Esophagus (tissue), 2 donors: Measurements from ENCODE around the gene ZIC4. TPM values are rescaled to one million over a fixed set of nuclear protein-coding genes. Genes with fewer than 3 reads are reported as not detected.

Experiments
- H3K27ac ChIP-seq, 2 donors: one replicate each; pipeline ENCODE4 v1.5.1; 2013; ENCODE audit warnings: low read depth in 2 of 2, mild to moderate bottlenecking in 2 of 2, inconsistent platforms in 1 of 2, low read length in 1 of 2, moderate library complexity in 1 of 2
- H3K27me3 ChIP-seq, 2 donors: one replicate each; pipeline ENCODE4 v1.6.1; 2013; ENCODE audit warnings: low read length in 2 of 2, control low read depth in 1 of 2, mild to moderate bottlenecking in 1 of 2; ENCODE audit not compliant: insufficient read depth in 2 of 2, control insufficient read depth in 1 of 2
- H3K36me3 ChIP-seq, 2 donors: one replicate each; pipeline ENCODE4 v1.6.1; 2013; ENCODE audit warnings: low read length in 1 of 2; ENCODE audit not compliant: control insufficient read depth in 2 of 2, insufficient read depth in 2 of 2
- H3K4me1 ChIP-seq, 2 donors: one replicate each; pipeline ENCODE4 v1.6.1; 2013; ENCODE audit warnings: low read length in 1 of 2; ENCODE audit not compliant: control insufficient read depth in 2 of 2, insufficient read depth in 2 of 2
- H3K4me3 ChIP-seq, 2 donors: one replicate each; pipeline ENCODE4 v1.5.1; 2013; ENCODE audit warnings: low read length in 2 of 2, mild to moderate bottlenecking in 2 of 2, low read depth in 1 of 2, moderate library complexity in 1 of 2
- H3K9me3 ChIP-seq, 2 donors: one replicate each; pipeline ENCODE4 v1.6.1; 2013; ENCODE audit warnings: mild to moderate bottlenecking in 2 of 2, low read depth in 1 of 2, low read length in 1 of 2, moderate library complexity in 1 of 2; ENCODE audit not compliant: control insufficient read depth in 2 of 2, insufficient read depth in 1 of 2
- WGBS, 2 donors: extraction: QIAGEN DNeasy Blood & Tissue Kit; methylation state at CpG; one replicate each; pipeline ENCODE4 v1.1.7; 2013; 5-methylcytosine and 5-hydroxymethylcytosine counted together
- polyA plus RNA-seq, 2 donors: library from polyadenylated mRNA; stranded (reverse); fragments of 200-250 nt; gene quantifications; one replicate each; pipeline ENCODE4 v1.2.3, GENCODE V29; 2013
- donor health status: healthy with polysubstance abuse.
- donor health status: Bipolar disorder and iron deficiency.

ZIC4 gene
- polyA plus RNA-seq: not detected

- H3K4me3 ChIP-seq: peak within 1 kb of the TSS in 1 of 2 donors; percentile 11
- peaks cover 11 to 12% of the 10 kb centered on the region in 2 donors for H3K4me1 ChIP-seq
- peaks cover 8 to 36% of the 10 kb centered on the region in 2 donors for H3K9me3 ChIP-seq
- no peaks in the 10 kb centered on the region for H3K36me3 ChIP-seq
- H3K27me3 ChIP-seq: peaks cover 5 to 71% of the 10 kb centered on the region in 2 donors
- no peak within 1 kb of the TSS for H3K27ac ChIP-seq
- 10 to 11% methylated on average over 25 of the region's 25 CpGs for WGBS, 2 donors
Observed at GRCh38 chr3:147406028-147406931, at the start of gene ZIC4. Gene ZIC4, minus strand, starts transcription at chr3:147406543. Its CDS starts 3,746 bp downstream, at chr3:147402797.

GRCh38 chr3:147449669-147450068 lies 43.3 kb upstream of the ZIC4 start:
- Histone ChIP-seq H3K27ac (no peak overlapping the region), H3K4me3 (no peak overlapping the region), H3K4me1 (no peaks in the 10 kb centered on the region), H3K27me3 (no peaks in the 10 kb centered on the region), H3K36me3 (no peaks in the 10 kb centered on the region), H3K9me3 (no peaks in the 10 kb centered on the region)
- WGBS, 2 donors: 20 to 25% methylated on average over 3 of the region's 3 CpGs

GRCh38 chr3:147447224-147447623 lies 40.9 kb upstream of the ZIC4 start:
- Histone ChIP-seq H3K9me3 (no peaks in the 10 kb centered on the region), H3K27ac (no peak overlapping the region), H3K4me3 (no peak overlapping the region), H3K27me3 (no peaks in the 10 kb centered on the region), H3K4me1 (no peaks in the 10 kb centered on the region), H3K36me3 (no peaks in the 10 kb centered on the region)

GRCh38 chr3:147431751-147432150 lies 25.4 kb upstream of the ZIC4 start:
- Histone ChIP-seq H3K9me3 (no peaks in the 10 kb centered on the region), H3K36me3 (no peaks in the 10 kb centered on the region), H3K27me3 (no peaks in the 10 kb centered on the region), H3K27ac (no peak overlapping the region), H3K4me1 (no peaks in the 10 kb centered on the region), H3K4me3 (no peak overlapping the region)
- 73 to 78% methylated on average over 3 of the region's 3 CpGs for WGBS, 2 donors

GRCh38 chr3:147428754-147429153 lies 22.4 kb upstream of the ZIC4 start:
- WGBS, 2 donors: 93 to 95% methylated on average over 2 of the region's 2 CpGs
- H3K27ac ChIP-seq: no peak overlapping the region
- no peaks in the 10 kb centered on the region for H3K4me1 ChIP-seq
- H3K9me3 ChIP-seq: no peaks in the 10 kb centered on the region
- H3K4me3 ChIP-seq: no peak overlapping the region
- H3K27me3 ChIP-seq: peaks cover 4 to 9% of the 10 kb centered on the region in 2 donors
- H3K36me3 ChIP-seq: no peaks in the 10 kb centered on the region

GRCh38 chr3:147428326-147428725 lies 22.0 kb upstream of the ZIC4 start:
- Histone ChIP-seq H3K36me3 (no peaks in the 10 kb centered on the region), H3K27me3 (peaks cover 5 to 13% of the 10 kb centered on the region in 2 donors), H3K4me3 (no peak overlapping the region), H3K27ac (no peak overlapping the region), H3K9me3 (peaks cover 0 to under 1% of the 10 kb centered on the region in 2 donors), H3K4me1 (peaks cover 0 to 3% of the 10 kb centered on the region in 2 donors)
- WGBS, 2 donors: 74 to 87% methylated on average over 1 of the region's 1 CpG

- Histone ChIP-seq H3K27ac (no peak overlapping the region), H3K9me3 (peaks cover 3 to 4% of the 10 kb centered on the region in 2 donors), H3K27me3 (peaks cover 10 to 19% of the 10 kb centered on the region in 2 donors), H3K4me1 (peaks cover 0 to 3% of the 10 kb centered on the region in 2 donors), H3K36me3 (no peaks in the 10 kb centered on the region), H3K4me3 (no peak overlapping the region)
- 64 to 71% methylated on average over 3 of the region's 3 CpGs for WGBS, 2 donors
Observed at GRCh38 chr3:147427746-147428145, 21.4 kb upstream of the ZIC4 start.

- peaks cover 3 to 7% of the 10 kb centered on the region in 2 donors for H3K9me3 ChIP-seq
- peaks cover 11 to 25% of the 10 kb centered on the region in 2 donors for H3K27me3 ChIP-seq
- H3K36me3 ChIP-seq: no peaks in the 10 kb centered on the region
- 87 to 90% methylated on average over 2 of the region's 2 CpGs for WGBS, 2 donors
- peaks cover 0 to 3% of the 10 kb centered on the region in 2 donors for H3K4me1 ChIP-seq
- no peak overlapping the region for H3K4me3 ChIP-seq
- no peak overlapping the region for H3K27ac ChIP-seq
Observed at GRCh38 chr3:147426931-147427330, 20.6 kb upstream of the ZIC4 start.

GRCh38 chr3:147425388-147425850 lies 19.1 kb upstream of the ZIC4 start:
- Histone ChIP-seq H3K27me3 (peaks cover 11 to 40% of the 10 kb centered on the region in 2 donors), H3K4me1 (peaks cover 2 to 3% of the 10 kb centered on the region in 2 donors), H3K9me3 (peaks cover 3 to 20% of the 10 kb centered on the region in 2 donors), H3K4me3 (no peak overlapping the region), H3K27ac (no peak overlapping the region), H3K36me3 (no peaks in the 10 kb centered on the region)
- WGBS, 2 donors: 25 to 29% methylated on average over 1 of the region's 1 CpG
